Large intestine (tissue), 3 donors: ENCODE measurements around the gene TMEM129. TPM values are rescaled to one million over a fixed set of nuclear protein-coding genes. Genes with fewer than 3 reads are reported as not detected.

Experiments
- DNase-seq, 2 donors: peaks; one replicate each; pipeline versions ENCODE4 v3.0.0 to v3.0.0-alpha.2; 2013
- H3K27ac ChIP-seq: one replicate; pipeline ENCODE4 v1.5.1; 2013; ENCODE audit warnings: low read length
- H3K27me3 ChIP-seq: 2 replicates; pipeline ENCODE4 v1.6.1; 2013; ENCODE audit warnings: low read length; ENCODE audit not compliant: control insufficient read depth, insufficient read depth
- H3K36me3 ChIP-seq: 2 replicates; pipeline ENCODE4 v1.6.1; 2013; ENCODE audit warnings: low read length; ENCODE audit not compliant: control insufficient read depth, insufficient read depth
- H3K4me1 ChIP-seq: one replicate; pipeline ENCODE4 v1.6.1; 2013; ENCODE audit warnings: low read length; ENCODE audit not compliant: control insufficient read depth, insufficient read depth
- H3K4me3 ChIP-seq: one replicate; pipeline ENCODE4 v1.5.1; 2013; ENCODE audit warnings: low read length
- H3K9me3 ChIP-seq: one replicate; pipeline ENCODE4 v1.6.1; 2013; ENCODE audit warnings: mild to moderate bottlenecking, low read depth, low read length, moderate library complexity; ENCODE audit not compliant: control insufficient read depth
- WGBS: methylation state at CpG from one replicate; pipeline ENCODE4 v1.1.5; 2013; ENCODE audit warnings: low lambda C conversion rate; ENCODE audit not compliant: insufficient coverage; 5-methylcytosine and 5-hydroxymethylcytosine counted together
- polyA plus RNA-seq: library from polyadenylated mRNA; unstranded; fragments of 120-200 nt; gene quantifications from one replicate; pipeline ENCODE4 v1.2.1, GENCODE V29; 2013

Gene TMEM129
- polyA plus RNA-seq, 1 donor: 29.5 TPM

- DNase-seq: no peak
- WGBS: no CpG with 5 or more reads among the region's 27 CpGs
- Histone ChIP-seq H3K27ac (no peak overlapping the region), H3K9me3 (no peaks in the 10 kb centered on the region), H3K4me1 (peaks cover 18% of the 10 kb centered on the region), H3K4me3 (no peak overlapping the region), H3K36me3 (no peaks in the 10 kb centered on the region), H3K27me3 (no peaks in the 10 kb centered on the region)
Measured at GRCh38 chr4:1758306-1759121, 37.4 kb upstream of the TMEM129 start.

- no peak overlapping the region for H3K4me3 ChIP-seq
- no peaks in the 10 kb centered on the region for H3K36me3 ChIP-seq
- no peaks in the 10 kb centered on the region for H3K9me3 ChIP-seq
- DNase-seq: no peak
- H3K27me3 ChIP-seq: no peaks in the 10 kb centered on the region
- no CpG with 5 or more reads among the region's 17 CpGs for WGBS
- H3K4me1 ChIP-seq: peaks cover 20% of the 10 kb centered on the region
- no peak overlapping the region for H3K27ac ChIP-seq
Measured at GRCh38 chr4:1757836-1758235, 36.7 kb upstream of the TMEM129 start.

- WGBS: no CpG with 5 or more reads among the region's 20 CpGs
Measured at GRCh38 chr4:1756893-1757779, 36.0 kb upstream of the TMEM129 start.

GRCh38 chr4:1756079-1756478, 35.0 kb upstream of the TMEM129 start:
- WGBS: no CpG with 5 or more reads among the region's 18 CpGs
- DNase-seq: no peak
- Histone ChIP-seq H3K27me3 (no peaks in the 10 kb centered on the region), H3K4me3 (no peak overlapping the region), H3K9me3 (no peaks in the 10 kb centered on the region), H3K36me3 (no peaks in the 10 kb centered on the region), H3K4me1 (peaks cover 36% of the 10 kb centered on the region), H3K27ac (no peak overlapping the region)

More at GRCh38 chr4:1756893-1757779, 36.0 kb upstream of the TMEM129 start:
- H3K27me3 ChIP-seq: no peaks in the 10 kb centered on the region
- H3K9me3 ChIP-seq: no peaks in the 10 kb centered on the region
- peaks cover 26% of the 10 kb centered on the region for H3K4me1 ChIP-seq
- H3K27ac ChIP-seq: no peak overlapping the region
- no peak for DNase-seq
- H3K36me3 ChIP-seq: no peaks in the 10 kb centered on the region
- no peak overlapping the region for H3K4me3 ChIP-seq

- Histone ChIP-seq H3K4me1 (peaks cover 38% of the 10 kb centered on the region), H3K27me3 (no peaks in the 10 kb centered on the region), H3K9me3 (no peaks in the 10 kb centered on the region), H3K4me3 (no peak overlapping the region), H3K27ac (no peak overlapping the region), H3K36me3 (no peaks in the 10 kb centered on the region)
- WGBS: no CpG with 5 or more reads among the region's 17 CpGs
- no peak for DNase-seq
Measured at GRCh38 chr4:1755297-1755696, 34.2 kb upstream of the TMEM129 start.

GRCh38 chr4:1754336-1754735, 33.2 kb upstream of the TMEM129 start:
- no peak overlapping the region for H3K4me3 ChIP-seq
- WGBS: no CpG with 5 or more reads among the region's 5 CpGs
- no peaks in the 10 kb centered on the region for H3K27me3 ChIP-seq
- no peak for DNase-seq
- no peaks in the 10 kb centered on the region for H3K9me3 ChIP-seq
- H3K27ac ChIP-seq: no peak overlapping the region
- no peaks in the 10 kb centered on the region for H3K36me3 ChIP-seq
- H3K4me1 ChIP-seq: peaks cover 38% of the 10 kb centered on the region

GRCh38 chr4:1753697-1754311, 32.7 kb upstream of the TMEM129 start:
- DNase-seq: peak in 1 of 2 donors; percentile 32
- no peaks in the 10 kb centered on the region for H3K9me3 ChIP-seq
- no CpG with 5 or more reads among the region's 15 CpGs for WGBS
- peaks cover 38% of the 10 kb centered on the region for H3K4me1 ChIP-seq
- H3K36me3 ChIP-seq: no peaks in the 10 kb centered on the region
- H3K27ac ChIP-seq: no peak overlapping the region
- no peaks in the 10 kb centered on the region for H3K27me3 ChIP-seq
- H3K4me3 ChIP-seq: no peak overlapping the region

- no CpG with 5 or more reads among the region's 10 CpGs for WGBS
- no peaks in the 10 kb centered on the region for H3K36me3 ChIP-seq
- no peak overlapping the region for H3K4me3 ChIP-seq
- DNase-seq: no peak
- H3K27me3 ChIP-seq: no peaks in the 10 kb centered on the region
- no peak overlapping the region for H3K27ac ChIP-seq
- no peaks in the 10 kb centered on the region for H3K9me3 ChIP-seq
- peaks cover 41% of the 10 kb centered on the region for H3K4me1 ChIP-seq
Measured at GRCh38 chr4:1753294-1753696, 32.2 kb upstream of the TMEM129 start.

- DNase-seq: peak in 1 of 2 donors; percentile 58
- no CpG with 5 or more reads among the region's 35 CpGs for WGBS
- Histone ChIP-seq H3K9me3 (peaks cover 3% of the 10 kb centered on the region), H3K27me3 (no peaks in the 10 kb centered on the region), H3K36me3 (no peaks in the 10 kb centered on the region), H3K27ac (no peak overlapping the region), H3K4me1 (peaks cover 42% of the 10 kb centered on the region), H3K4me3 (no peak overlapping the region)
Measured at GRCh38 chr4:1752284-1753041, 31.3 kb upstream of the TMEM129 start.

- no peak overlapping the region for H3K27ac ChIP-seq
- no peak for DNase-seq
- no peaks in the 10 kb centered on the region for H3K27me3 ChIP-seq
- H3K9me3 ChIP-seq: peaks cover 6% of the 10 kb centered on the region
- no peaks in the 10 kb centered on the region for H3K36me3 ChIP-seq
- no CpG with 5 or more reads among the region's 8 CpGs for WGBS
- no peak overlapping the region for H3K4me3 ChIP-seq
- peaks cover 42% of the 10 kb centered on the region for H3K4me1 ChIP-seq
Measured at GRCh38 chr4:1751919-1752283, 30.8 kb upstream of the TMEM129 start.
